ENCODE data around the gene MIXL1. TPM values are rescaled to one million over a fixed set of nuclear protein-coding genes. Genes with fewer than 3 reads are reported as not detected.

Gene MIXL1
- total RNA-seq, 1 donor from 2014 or later = not detected

GRCh38 chr1:226186124-226187018 is 37.1 kb upstream of the MIXL1 start, which contains the start of gene ACBD3:
ACBD3 (minus strand) TSS chr1:226186741; CDS start chr1:226186675, 66 bp downstream.
- no peaks in the 10 kb centered on the region for H3K27me3 ChIP-seq
- H3K36me3 ChIP-seq = no peaks in the 10 kb centered on the region
- peaks cover 6 to 17% of the 10 kb centered on the region in 2 donors for H3K4me1 ChIP-seq
- intact Hi-C loops (cut with DNase I) = loop anchor here (2.0 to 5.0 kb wide), 4 partner anchors 62 to 264 kb away; partner anchors contain the start of genes H3-3A and PYCR2
- H3K4me3 ChIP-seq = peak within 1 kb of the TSS; percentile 96 to 100
- H3K27ac ChIP-seq = peak within 1 kb of the TSS; percentile 87 to 98
- H3K9me3 ChIP-seq = no peaks in the 10 kb centered on the region
- TF ChIP-seq, protein P1, sequence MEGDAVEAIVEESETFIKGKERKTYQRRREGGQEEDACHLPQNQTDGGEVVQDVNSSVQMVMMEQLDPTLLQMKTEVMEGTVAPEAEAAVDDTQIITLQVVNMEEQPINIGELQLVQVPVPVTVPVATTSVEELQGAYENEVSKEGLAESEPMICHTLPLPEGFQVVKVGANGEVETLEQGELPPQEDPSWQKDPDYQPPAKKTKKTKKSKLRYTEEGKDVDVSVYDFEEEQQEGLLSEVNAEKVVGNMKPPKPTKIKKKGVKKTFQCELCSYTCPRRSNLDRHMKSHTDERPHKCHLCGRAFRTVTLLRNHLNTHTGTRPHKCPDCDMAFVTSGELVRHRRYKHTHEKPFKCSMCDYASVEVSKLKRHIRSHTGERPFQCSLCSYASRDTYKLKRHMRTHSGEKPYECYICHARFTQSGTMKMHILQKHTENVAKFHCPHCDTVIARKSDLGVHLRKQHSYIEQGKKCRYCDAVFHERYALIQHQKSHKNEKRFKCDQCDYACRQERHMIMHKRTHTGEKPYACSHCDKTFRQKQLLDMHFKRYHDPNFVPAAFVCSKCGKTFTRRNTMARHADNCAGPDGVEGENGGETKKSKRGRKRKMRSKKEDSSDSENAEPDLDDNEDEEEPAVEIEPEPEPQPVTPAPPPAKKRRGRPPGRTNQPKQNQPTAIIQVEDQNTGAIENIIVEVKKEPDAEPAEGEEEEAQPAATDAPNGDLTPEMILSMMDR (IDR thresholded peaks at IDR 0.05) = no peak
- peak; percentile 57 to 93 for DNase-seq (ENCODE audit: low spot score in 2 of 2)

- intact Hi-C loops (cut with DNase I) = loop anchor here (2.0 to 5.0 kb wide), 4 partner anchors 62 to 265 kb away; partner anchors contain the start of genes H3-3A and PYCR2
- Histone ChIP-seq H3K4me1 (peaks cover 6 to 17% of the 10 kb centered on the region in 2 donors), H3K27me3 (no peaks in the 10 kb centered on the region), H3K36me3 (no peaks in the 10 kb centered on the region), H3K4me3 (peak overlapping the region; percentile 96 to 100), H3K27ac (peak overlapping the region; percentile 87 to 98), H3K9me3 (no peaks in the 10 kb centered on the region)
- TF ChIP-seq, protein P1 (IDR thresholded peaks at IDR 0.05) = no peak
- no peak for DNase-seq (ENCODE audit: low spot score in 2 of 2)
Observed at GRCh38 chr1:226187019-226187322, 36.5 kb upstream of the MIXL1 start.

DNA sequence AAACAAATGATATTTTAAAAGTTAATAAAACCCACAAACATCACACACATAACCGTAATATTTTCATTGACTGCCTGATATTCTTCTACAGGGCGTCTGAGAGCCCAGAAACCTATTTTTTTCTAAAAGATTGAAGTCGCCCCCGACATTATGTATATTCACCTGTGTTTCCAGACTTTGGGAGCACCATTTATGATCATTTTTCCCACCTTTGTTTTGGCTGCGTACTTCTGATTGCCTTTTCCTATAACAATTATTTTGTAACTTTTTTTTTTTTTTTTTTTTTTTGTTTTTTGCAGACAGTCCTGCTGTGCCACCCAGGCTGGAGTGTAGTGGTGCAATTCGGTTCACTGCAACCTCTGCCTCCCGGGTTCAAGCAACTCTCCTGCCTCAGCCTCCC is 36.1 kb upstream of the MIXL1 start:
- H3K27me3 ChIP-seq = no peaks in the 10 kb centered on the region
- H3K4me3 ChIP-seq = peak overlapping the region; percentile 96 to 100
- TF ChIP-seq, protein P1 (IDR thresholded peaks at IDR 0.05) = no peak
- H3K9me3 ChIP-seq = no peaks in the 10 kb centered on the region
- no peak for DNase-seq (ENCODE audit: low spot score in 2 of 2)
- intact Hi-C loops (cut with DNase I) = loop anchor here (2.0 to 5.0 kb wide), 4 partner anchors 63 to 265 kb away; partner anchors contain the start of genes H3-3A and PYCR2
- H3K27ac ChIP-seq = peak overlapping the region; percentile 87 to 98
- H3K4me1 ChIP-seq = peaks cover 6 to 13% of the 10 kb centered on the region in 2 donors
- no peaks in the 10 kb centered on the region for H3K36me3 ChIP-seq

DNA sequence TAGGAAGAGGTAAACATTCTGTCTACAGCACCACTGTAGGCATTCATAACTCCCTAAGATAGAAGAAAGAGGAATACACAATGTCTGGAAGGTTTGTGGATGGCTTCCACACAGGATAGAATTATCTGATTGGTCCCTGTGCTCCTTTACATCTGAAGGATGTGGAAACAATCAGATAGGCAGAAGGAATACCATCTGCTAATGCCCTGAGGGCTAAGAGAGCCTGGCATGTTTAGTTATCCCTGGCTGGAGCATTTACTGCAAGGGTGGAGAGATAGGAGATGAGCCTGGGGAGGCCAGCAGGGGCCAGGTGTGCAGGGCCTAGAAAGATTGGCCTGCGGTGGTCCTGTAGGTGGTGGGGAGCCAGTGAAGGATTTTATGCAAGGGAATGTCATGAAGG is 28.3 kb upstream of the MIXL1 start:
- Histone ChIP-seq H3K4me1 (no peaks in the 10 kb centered on the region), H3K27ac (no peak overlapping the region), H3K9me3 (no peaks in the 10 kb centered on the region), H3K36me3 (no peaks in the 10 kb centered on the region), H3K4me3 (no peak overlapping the region), H3K27me3 (no peaks in the 10 kb centered on the region)
- intact Hi-C loops (cut with DNase I) = no loop called here
- DNase-seq (ENCODE audit: low spot score in 2 of 2) = no peak
- TF ChIP-seq, protein P1 (IDR thresholded peaks at IDR 0.05) = no peak

GRCh38 chr1:226199971-226200370 is 23.5 kb upstream of the MIXL1 start:
- Histone ChIP-seq H3K4me3 (no peak overlapping the region), H3K4me1 (no peaks in the 10 kb centered on the region), H3K27ac (no peak overlapping the region), H3K36me3 (no peaks in the 10 kb centered on the region), H3K27me3 (no peaks in the 10 kb centered on the region), H3K9me3 (no peaks in the 10 kb centered on the region)
- TF ChIP-seq, protein P1 (IDR thresholded peaks at IDR 0.05) = no peak
- intact Hi-C loops (cut with DNase I) = no loop called here
- DNase-seq (ENCODE audit: low spot score in 2 of 2) = no peak
